Activated T-helper 1 cell treated with anti-CD3 and anti-CD28 coated beads, Interleukin-12 subunit alpha, Interleukin-12 subunit beta, Interleukin-2, Interleukin-4 antibody, amounts not matched to agents 30 ng/mL and 10 ng/mL and 1 ng/mL, durations not matched to agents 14 hours and 24 hours and 36 hours (primary cell): ENCODE results near the gene LAMB4. TPM values are rescaled to one million over a fixed set of nuclear protein-coding genes. Genes with fewer than 3 reads are reported as not detected.

Experiments
- DNase-seq: peaks from one replicate; pipeline ENCODE4 v3.0.0; 2021; ENCODE audit warnings: low spot score
- H3K27ac Mint-ChIP-seq: one replicate; pipeline ENCODE4 v1.8.0; 2021; ENCODE audit warnings: mild to moderate bottlenecking, mixed read lengths
- H3K27me3 Mint-ChIP-seq: one replicate; pipeline ENCODE4 v1.8.0; 2022; ENCODE audit warnings: mild to moderate bottlenecking, moderate library complexity, mixed read lengths; ENCODE audit not compliant: insufficient read depth
- H3K36me3 Mint-ChIP-seq: one replicate; pipeline ENCODE4 v1.8.0; 2021; ENCODE audit warnings: low read depth, mixed read lengths
- H3K4me1 Mint-ChIP-seq: one replicate; pipeline ENCODE4 v1.8.0; 2021; ENCODE audit warnings: low read depth, mixed read lengths
- H3K4me3 Mint-ChIP-seq: one replicate; pipeline ENCODE4 v1.8.0; 2021; ENCODE audit warnings: mild to moderate bottlenecking, moderate library complexity, mixed read lengths
- H3K9me3 Mint-ChIP-seq: one replicate; pipeline ENCODE4 v1.8.0; 2021; ENCODE audit warnings: mixed read lengths
- intact Hi-C: fragments of 100-400 bp; cut with micrococcal nuclease; formaldehyde crosslinking; loops from one replicate; pipeline ENCODE4 v1.15.1; 2024
- total RNA-seq: library from RNA; stranded (reverse); gene quantifications from 2 replicates; pipeline ENCODE4 v1.2.3, GENCODE V29; 2022

The LAMB4 gene
- total RNA-seq, 1 donor from 2014 or later, result not detected

DNA sequence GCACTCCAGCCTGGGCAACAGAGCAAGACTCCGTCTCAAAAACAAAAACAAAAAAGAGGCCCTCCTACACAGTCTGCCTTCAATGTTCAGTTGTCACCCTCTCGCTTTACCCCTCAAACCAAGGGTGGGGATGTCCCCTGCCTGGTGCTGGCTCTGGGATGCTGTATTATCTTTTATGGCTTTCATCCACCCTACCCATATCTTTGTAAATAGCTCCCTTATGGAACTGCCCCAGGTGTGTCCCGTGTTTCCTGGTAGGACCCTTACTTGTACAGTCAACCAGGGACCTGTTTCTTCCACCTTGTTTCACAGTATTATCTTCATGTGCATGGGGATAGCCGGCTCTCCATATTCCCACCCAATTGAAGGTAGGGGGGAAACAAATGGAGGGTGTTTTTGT lies 111.5 kb downstream of the LAMB4 start:
- peaks cover 6% of the 10 kb centered on the region for H3K27me3 Mint-ChIP-seq
- H3K4me1 Mint-ChIP-seq, result no peaks in the 10 kb centered on the region
- H3K36me3 Mint-ChIP-seq, result no peaks in the 10 kb centered on the region
- H3K4me3 Mint-ChIP-seq, result no peak overlapping the region
- no peaks in the 10 kb centered on the region for H3K9me3 Mint-ChIP-seq
- intact Hi-C loops, result no loop called here
- no peak for DNase-seq
- H3K27ac Mint-ChIP-seq, result no peak overlapping the region

DNA sequence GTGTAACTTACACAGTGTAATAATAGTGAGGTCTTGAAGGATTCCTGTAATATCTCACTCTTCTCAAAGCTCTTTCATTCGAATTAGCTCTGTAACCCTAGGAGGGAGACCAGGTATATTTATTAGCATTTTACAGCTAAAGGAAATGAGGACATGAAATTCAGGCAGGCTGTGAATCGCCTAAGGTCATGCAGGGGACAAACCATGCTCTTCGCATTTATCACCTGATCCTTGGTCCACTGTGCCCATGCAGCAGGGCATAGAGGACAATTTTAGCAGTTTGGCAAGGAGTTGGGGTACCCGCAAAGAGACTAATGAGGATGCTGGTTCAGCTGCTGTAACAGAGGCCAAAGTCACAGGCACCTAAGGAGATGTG lies 112.4 kb downstream of the LAMB4 start:
- no peak overlapping the region for H3K27ac Mint-ChIP-seq
- H3K4me3 Mint-ChIP-seq, result no peak overlapping the region
- H3K4me1 Mint-ChIP-seq, result no peaks in the 10 kb centered on the region
- no peaks in the 10 kb centered on the region for H3K9me3 Mint-ChIP-seq
- H3K36me3 Mint-ChIP-seq, result no peaks in the 10 kb centered on the region
- intact Hi-C loops, result no loop called here
- no peak for DNase-seq
- peaks cover 1% of the 10 kb centered on the region for H3K27me3 Mint-ChIP-seq

- Mint-ChIP-seq H3K4me3 (no peak overlapping the region), H3K4me1 (no peaks in the 10 kb centered on the region), H3K9me3 (no peaks in the 10 kb centered on the region), H3K27me3 (no peaks in the 10 kb centered on the region), H3K36me3 (no peaks in the 10 kb centered on the region), H3K27ac (no peak overlapping the region)
- no peak for DNase-seq
- intact Hi-C loops, result no loop called here
Observed at GRCh38 chr7:108016841-108017775, 113.1 kb downstream of the LAMB4 start.

GRCh38 chr7:108015740-108016139 lies 114.4 kb downstream of the LAMB4 start:
- intact Hi-C loops, result no loop called here
- no peaks in the 10 kb centered on the region for H3K36me3 Mint-ChIP-seq
- no peak for DNase-seq
- H3K4me3 Mint-ChIP-seq, result no peak overlapping the region
- H3K27me3 Mint-ChIP-seq, result no peaks in the 10 kb centered on the region
- no peaks in the 10 kb centered on the region for H3K4me1 Mint-ChIP-seq
- no peak overlapping the region for H3K27ac Mint-ChIP-seq
- H3K9me3 Mint-ChIP-seq, result no peaks in the 10 kb centered on the region

- no peaks in the 10 kb centered on the region for H3K9me3 Mint-ChIP-seq
- H3K4me1 Mint-ChIP-seq, result no peaks in the 10 kb centered on the region
- H3K36me3 Mint-ChIP-seq, result no peaks in the 10 kb centered on the region
- intact Hi-C loops, result no loop called here
- H3K27ac Mint-ChIP-seq, result no peak overlapping the region
- peaks cover 2% of the 10 kb centered on the region for H3K27me3 Mint-ChIP-seq
- no peak for DNase-seq
- no peak overlapping the region for H3K4me3 Mint-ChIP-seq
Observed at GRCh38 chr7:108014747-108015682, 115.1 kb downstream of the LAMB4 start.

GRCh38 chr7:108014215-108014614 lies 115.9 kb downstream of the LAMB4 start:
- Mint-ChIP-seq H3K27me3 (peaks cover 2% of the 10 kb centered on the region), H3K36me3 (no peaks in the 10 kb centered on the region), H3K4me1 (no peaks in the 10 kb centered on the region), H3K9me3 (no peaks in the 10 kb centered on the region), H3K4me3 (no peak overlapping the region), H3K27ac (no peak overlapping the region)
- no peak for DNase-seq
- intact Hi-C loops, result no loop called here

- intact Hi-C loops, result no loop called here
Observed at GRCh38 chr7:108012499-108013430, 117.4 kb downstream of the LAMB4 start.

GRCh38 chr7:108010377-108010776 lies 119.8 kb downstream of the LAMB4 start:
- no peaks in the 10 kb centered on the region for H3K4me1 Mint-ChIP-seq
- no peak overlapping the region for H3K4me3 Mint-ChIP-seq
- no peak for DNase-seq
- no peaks in the 10 kb centered on the region for H3K36me3 Mint-ChIP-seq
- H3K9me3 Mint-ChIP-seq, result no peaks in the 10 kb centered on the region
- H3K27ac Mint-ChIP-seq, result no peak overlapping the region
- intact Hi-C loops, result no loop called here
- H3K27me3 Mint-ChIP-seq, result peaks cover 13% of the 10 kb centered on the region

More at GRCh38 chr7:108012499-108013430, 117.4 kb downstream of the LAMB4 start:
- H3K4me1 Mint-ChIP-seq, result no peaks in the 10 kb centered on the region
- peaks cover 2% of the 10 kb centered on the region for H3K27me3 Mint-ChIP-seq
- no peak overlapping the region for H3K27ac Mint-ChIP-seq
- no peaks in the 10 kb centered on the region for H3K9me3 Mint-ChIP-seq
- no peaks in the 10 kb centered on the region for H3K36me3 Mint-ChIP-seq
- no peak overlapping the region for H3K4me3 Mint-ChIP-seq
- DNase-seq, result no peak

- no peak overlapping the region for H3K4me3 Mint-ChIP-seq
- no peaks in the 10 kb centered on the region for H3K36me3 Mint-ChIP-seq
- no peak overlapping the region for H3K27ac Mint-ChIP-seq
- no peaks in the 10 kb centered on the region for H3K9me3 Mint-ChIP-seq
- DNase-seq, result no peak
- H3K4me1 Mint-ChIP-seq, result no peaks in the 10 kb centered on the region
- peaks cover 18% of the 10 kb centered on the region for H3K27me3 Mint-ChIP-seq
- intact Hi-C loops, result loop anchor here (5.0 kb wide), 1 partner anchor 137 kb away; no protein-coding TSS in a partner anchor
Observed at GRCh38 chr7:108009873-108010272, 120.3 kb downstream of the LAMB4 start.

- no peak overlapping the region for H3K4me3 Mint-ChIP-seq
- H3K9me3 Mint-ChIP-seq, result no peaks in the 10 kb centered on the region
- no peaks in the 10 kb centered on the region for H3K4me1 Mint-ChIP-seq
- intact Hi-C loops, result loop anchor here (5.0 kb wide), 1 partner anchor 138 kb away; no protein-coding TSS in a partner anchor
- H3K27ac Mint-ChIP-seq, result no peak overlapping the region
- DNase-seq, result no peak
- no peaks in the 10 kb centered on the region for H3K36me3 Mint-ChIP-seq
- H3K27me3 Mint-ChIP-seq, result peaks cover 28% of the 10 kb centered on the region
Observed at GRCh38 chr7:108008827-108009226, 121.3 kb downstream of the LAMB4 start.

DNA sequence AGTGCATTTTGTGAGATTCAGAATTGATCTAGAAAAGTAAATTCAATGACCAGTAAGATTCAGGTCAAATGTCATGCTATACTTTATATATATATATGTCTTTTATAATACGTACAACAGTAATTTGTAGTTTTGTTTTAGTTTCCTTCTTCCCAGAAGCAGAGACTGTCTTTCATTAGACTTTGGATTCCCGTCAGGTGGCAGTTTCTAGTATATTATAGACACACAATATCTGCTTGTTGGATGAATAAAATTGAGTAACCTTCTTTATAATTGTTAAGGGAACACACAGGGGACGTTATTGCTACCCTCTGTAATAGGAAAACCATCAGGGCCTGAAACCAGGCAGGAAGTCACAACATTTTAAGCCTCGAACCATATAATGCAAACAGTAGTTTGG lies 121.9 kb downstream of the LAMB4 start:
- H3K36me3 Mint-ChIP-seq, result no peaks in the 10 kb centered on the region
- H3K27ac Mint-ChIP-seq, result no peak overlapping the region
- intact Hi-C loops, result loop anchor here (5.0 kb wide), 1 partner anchor 139 kb away; no protein-coding TSS in a partner anchor
- no peaks in the 10 kb centered on the region for H3K4me1 Mint-ChIP-seq
- H3K4me3 Mint-ChIP-seq, result no peak overlapping the region
- H3K27me3 Mint-ChIP-seq, result peaks cover 32% of the 10 kb centered on the region
- DNase-seq, result no peak
- H3K9me3 Mint-ChIP-seq, result no peaks in the 10 kb centered on the region

- Mint-ChIP-seq H3K36me3 (no peaks in the 10 kb centered on the region), H3K9me3 (no peaks in the 10 kb centered on the region), H3K4me1 (no peaks in the 10 kb centered on the region), H3K27me3 (peaks cover 34% of the 10 kb centered on the region), H3K4me3 (no peak overlapping the region), H3K27ac (no peak overlapping the region)
- intact Hi-C loops, result loop anchor here (5.0 kb wide), 1 partner anchor 140 kb away; no protein-coding TSS in a partner anchor
- no peak for DNase-seq
Observed at GRCh38 chr7:108007762-108008161, 122.4 kb downstream of the LAMB4 start.
